Endometrial microvascular endothelial cells (primary cell): ENCODE measurements around the gene USP6NL. TPM values are rescaled to one million over a fixed set of nuclear protein-coding genes. Genes with fewer than 3 reads are reported as not detected.
"Not testable (repeated sequence)": the region's sequence is repeated elsewhere in the genome, so short reads cannot be mapped to it uniquely, and the experiment has no call there.

Source experiments
- in situ Hi-C: cut with HindIII; loops from 2 replicates; pipeline ENCODE4 v1.10.0; 2017; ENCODE audit warnings: low sequenced_read_pairs, low pct_unique_long_range_greater_than_20kb; ENCODE audit errors: inconsistent ontology term
- total RNA-seq: library from RNA; depleted of rRNA; stranded (reverse); fragments of >200 nt; gene quantifications from one replicate; pipeline ENCODE4 v1.2.3, GENCODE V29; 2015; ENCODE audit errors: inconsistent ontology term

USP6NL gene
- total RNA-seq, 1 donor from 2014 or later, result 14.7 TPM

GRCh38 chr10:11504566-11505285 is 106.7 kb downstream of the USP6NL start:
- in situ Hi-C loops, result no loop called here

GRCh38 chr10:11501600-11501999 is 109.8 kb downstream of the USP6NL start:
- in situ Hi-C loops, result no loop called here

- in situ Hi-C loops, result no loop called here
Observed at GRCh38 chr10:11499425-11500071, 111.9 kb downstream of the USP6NL start.

GRCh38 chr10:11498399-11498798 is 113.1 kb downstream of the USP6NL start:
- in situ Hi-C loops, result no loop called here

GRCh38 chr10:11494923-11495322 is 116.5 kb downstream of the USP6NL start:
- in situ Hi-C loops, result not testable (repeated sequence)

GRCh38 chr10:11493646-11494045 is 117.8 kb downstream of the USP6NL start:
- in situ Hi-C loops, result no loop called here

- in situ Hi-C loops, result no loop called here
Observed at GRCh38 chr10:11491087-11491486, 120.4 kb downstream of the USP6NL start.

GRCh38 chr10:11489591-11489990 is 121.9 kb downstream of the USP6NL start:
- in situ Hi-C loops, result no loop called here

GRCh38 chr10:11488126-11488525 is 123.3 kb downstream of the USP6NL start:
- in situ Hi-C loops, result no loop called here

- in situ Hi-C loops, result no loop called here
Observed at GRCh38 chr10:11483201-11484148, 128.0 kb downstream of the USP6NL start.

- in situ Hi-C loops, result no loop called here
Observed at GRCh38 chr10:11482306-11482705, 129.1 kb downstream of the USP6NL start.

GRCh38 chr10:11480687-11481086 is 130.8 kb downstream of the USP6NL start:
- in situ Hi-C loops, result no loop called here

GRCh38 chr10:11479300-11479699 is 132.2 kb downstream of the USP6NL start:
- in situ Hi-C loops, result no loop called here

- in situ Hi-C loops, result no loop called here
Observed at GRCh38 chr10:11478807-11479206, 132.6 kb downstream of the USP6NL start.

- in situ Hi-C loops, result no loop called here
Observed at GRCh38 chr10:11475831-11476434, 135.5 kb downstream of the USP6NL start.

- in situ Hi-C loops, result no loop called here
Observed at GRCh38 chr10:11473128-11473760, 138.2 kb downstream of the USP6NL start.

GRCh38 chr10:11472158-11472753 is 139.2 kb downstream of the USP6NL start:
- in situ Hi-C loops, result no loop called here
